ENCODE data around the gene FNTB. TPM values are rescaled to one million over a fixed set of nuclear protein-coding genes. Genes with fewer than 3 reads are reported as not detected.

Gene FNTB
- total RNA-seq, 2 donors from 2014 or later = 12.1 to 20.7 TPM

DNA sequence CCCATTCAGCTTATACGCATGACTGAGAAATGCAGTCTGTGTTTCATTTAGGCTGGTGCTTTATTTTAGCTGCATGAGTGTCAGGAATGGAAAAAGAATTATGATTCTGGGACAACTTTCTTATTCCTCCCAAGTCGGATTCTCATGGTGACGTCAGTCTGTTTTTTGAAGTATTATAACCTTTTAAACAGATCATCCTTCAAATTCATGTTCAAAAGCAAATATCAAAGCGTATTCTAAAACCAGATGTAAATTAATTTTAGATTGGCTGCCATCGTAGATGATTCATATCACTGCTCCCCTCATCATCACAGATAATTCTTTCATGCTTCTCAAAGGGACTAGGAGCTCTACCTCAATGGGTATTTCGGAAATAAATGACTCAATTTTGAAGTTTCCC is 15.0 kb downstream of the FNTB start:
- H3K36me3 ChIP-seq = no peaks in the 10 kb centered on the region
- no peak overlapping the region for H3K4me3 ChIP-seq
- no peak overlapping the region for H3K9ac ChIP-seq (ENCODE audit: low read depth in 2 of 2, low read length in 2 of 2)
- TF ChIP-seq, protein P1, sequence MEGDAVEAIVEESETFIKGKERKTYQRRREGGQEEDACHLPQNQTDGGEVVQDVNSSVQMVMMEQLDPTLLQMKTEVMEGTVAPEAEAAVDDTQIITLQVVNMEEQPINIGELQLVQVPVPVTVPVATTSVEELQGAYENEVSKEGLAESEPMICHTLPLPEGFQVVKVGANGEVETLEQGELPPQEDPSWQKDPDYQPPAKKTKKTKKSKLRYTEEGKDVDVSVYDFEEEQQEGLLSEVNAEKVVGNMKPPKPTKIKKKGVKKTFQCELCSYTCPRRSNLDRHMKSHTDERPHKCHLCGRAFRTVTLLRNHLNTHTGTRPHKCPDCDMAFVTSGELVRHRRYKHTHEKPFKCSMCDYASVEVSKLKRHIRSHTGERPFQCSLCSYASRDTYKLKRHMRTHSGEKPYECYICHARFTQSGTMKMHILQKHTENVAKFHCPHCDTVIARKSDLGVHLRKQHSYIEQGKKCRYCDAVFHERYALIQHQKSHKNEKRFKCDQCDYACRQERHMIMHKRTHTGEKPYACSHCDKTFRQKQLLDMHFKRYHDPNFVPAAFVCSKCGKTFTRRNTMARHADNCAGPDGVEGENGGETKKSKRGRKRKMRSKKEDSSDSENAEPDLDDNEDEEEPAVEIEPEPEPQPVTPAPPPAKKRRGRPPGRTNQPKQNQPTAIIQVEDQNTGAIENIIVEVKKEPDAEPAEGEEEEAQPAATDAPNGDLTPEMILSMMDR (IDR thresholded peaks at IDR 0.05) = no peak
- intact Hi-C loops (cut with DNase I) = no loop called here
- DNase-seq = no peak
- no peaks in the 10 kb centered on the region for H3K9me3 ChIP-seq
- H3K27me3 ChIP-seq = no peaks in the 10 kb centered on the region
- no peaks in the 10 kb centered on the region for H3K4me1 ChIP-seq
- H3K27ac ChIP-seq = no peak overlapping the region

DNA sequence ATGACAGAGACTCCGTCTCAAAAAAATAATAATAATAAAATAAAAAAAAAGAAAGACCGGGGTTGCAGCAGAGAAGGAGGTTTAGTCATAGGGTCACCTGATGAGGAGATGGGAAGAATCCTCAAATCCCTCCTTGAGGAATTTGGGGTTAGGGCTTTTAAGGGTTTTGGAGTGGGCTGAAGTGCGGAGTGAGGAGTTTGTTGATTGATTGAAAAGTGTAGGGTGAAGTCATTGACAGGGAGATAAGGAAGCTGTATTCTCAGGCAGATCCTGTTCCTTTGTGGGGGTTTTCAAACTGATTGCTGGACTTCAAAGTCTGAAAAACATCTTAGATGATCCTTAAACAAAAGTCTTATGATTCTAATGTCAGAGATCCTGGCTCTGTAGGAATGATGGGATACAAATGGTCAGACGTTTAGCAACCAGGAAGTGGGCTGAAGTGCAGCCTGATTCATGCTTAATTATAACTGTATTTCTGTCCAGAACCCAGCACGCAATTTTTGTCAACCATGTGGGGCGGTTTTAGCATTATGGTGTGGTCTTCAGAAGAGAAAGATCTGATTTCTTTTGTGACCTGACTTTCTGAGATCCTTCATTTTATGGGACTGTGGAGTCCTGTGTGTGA is 16.0 kb downstream of the FNTB start:
- intact Hi-C loops (cut with DNase I) = no loop called here
- no peak for DNase-seq
- no peaks in the 10 kb centered on the region for H3K9me3 ChIP-seq
- no peaks in the 10 kb centered on the region for H3K27me3 ChIP-seq
- no peaks in the 10 kb centered on the region for H3K4me1 ChIP-seq
- TF ChIP-seq, protein P1 (IDR thresholded peaks at IDR 0.05) = no peak
- H3K27ac ChIP-seq = no peak overlapping the region
- no peak overlapping the region for H3K9ac ChIP-seq (ENCODE audit: low read depth in 2 of 2, low read length in 2 of 2)
- H3K36me3 ChIP-seq = no peaks in the 10 kb centered on the region
- H3K4me3 ChIP-seq = no peak overlapping the region

DNA sequence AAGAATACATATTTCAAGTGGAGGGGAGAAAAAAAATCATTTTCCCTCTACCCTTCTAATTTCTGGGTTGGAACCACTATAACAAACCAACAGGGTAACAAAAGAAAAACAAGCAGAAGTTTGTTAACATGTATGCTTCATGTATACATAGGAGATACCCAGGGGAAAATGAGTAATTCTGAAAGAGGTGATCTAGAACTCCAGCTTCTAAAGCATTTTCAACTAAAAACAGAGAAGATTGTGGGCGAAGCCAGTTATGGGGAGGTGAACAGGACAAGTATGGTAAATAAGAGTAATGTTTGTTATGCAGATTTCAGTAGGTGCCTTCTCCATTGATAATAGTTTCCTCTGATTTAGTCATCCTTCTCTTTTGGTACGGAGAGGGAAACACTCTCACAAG is 16.7 kb downstream of the FNTB start:
- no peak overlapping the region for H3K4me3 ChIP-seq
- TF ChIP-seq, protein P1 (IDR thresholded peaks at IDR 0.05) = no peak
- no peaks in the 10 kb centered on the region for H3K27me3 ChIP-seq
- DNase-seq = no peak
- H3K36me3 ChIP-seq = no peaks in the 10 kb centered on the region
- intact Hi-C loops (cut with DNase I) = no loop called here
- no peaks in the 10 kb centered on the region for H3K9me3 ChIP-seq
- H3K27ac ChIP-seq = no peak overlapping the region
- H3K9ac ChIP-seq (ENCODE audit: low read depth in 2 of 2, low read length in 2 of 2) = no peak overlapping the region
- H3K4me1 ChIP-seq = no peaks in the 10 kb centered on the region

DNA sequence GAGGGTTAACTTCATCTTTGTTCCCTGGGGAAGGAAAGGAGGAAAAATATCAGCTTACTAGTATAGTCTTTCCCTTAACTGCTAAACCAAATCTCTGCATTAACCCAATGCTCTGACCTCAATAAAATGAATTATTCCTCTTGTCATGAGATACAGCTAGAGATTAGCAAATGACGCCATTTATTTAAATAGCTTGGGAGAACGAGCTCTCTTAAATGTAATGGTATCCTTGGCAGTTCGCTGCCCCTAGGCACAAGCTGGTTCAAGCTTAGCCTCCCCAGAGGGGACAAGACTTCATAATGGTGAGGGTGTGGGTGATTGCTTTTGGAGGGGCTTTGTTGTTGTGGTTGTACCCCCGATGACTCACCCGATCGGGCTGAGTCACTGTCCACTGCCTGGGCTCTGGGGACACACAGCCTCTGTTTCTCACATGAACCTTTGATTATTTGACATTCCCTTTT is 19.6 kb downstream of the FNTB start:
- H3K27ac ChIP-seq = no peak overlapping the region
- H3K9me3 ChIP-seq = no peaks in the 10 kb centered on the region
- DNase-seq = no peak
- no peaks in the 10 kb centered on the region for H3K27me3 ChIP-seq
- TF ChIP-seq, protein P1 (IDR thresholded peaks at IDR 0.05) = no peak
- H3K4me3 ChIP-seq = no peak overlapping the region
- no peaks in the 10 kb centered on the region for H3K4me1 ChIP-seq
- no peaks in the 10 kb centered on the region for H3K36me3 ChIP-seq
- intact Hi-C loops (cut with DNase I) = no loop called here
- no peak overlapping the region for H3K9ac ChIP-seq (ENCODE audit: low read depth in 2 of 2, low read length in 2 of 2)

DNA sequence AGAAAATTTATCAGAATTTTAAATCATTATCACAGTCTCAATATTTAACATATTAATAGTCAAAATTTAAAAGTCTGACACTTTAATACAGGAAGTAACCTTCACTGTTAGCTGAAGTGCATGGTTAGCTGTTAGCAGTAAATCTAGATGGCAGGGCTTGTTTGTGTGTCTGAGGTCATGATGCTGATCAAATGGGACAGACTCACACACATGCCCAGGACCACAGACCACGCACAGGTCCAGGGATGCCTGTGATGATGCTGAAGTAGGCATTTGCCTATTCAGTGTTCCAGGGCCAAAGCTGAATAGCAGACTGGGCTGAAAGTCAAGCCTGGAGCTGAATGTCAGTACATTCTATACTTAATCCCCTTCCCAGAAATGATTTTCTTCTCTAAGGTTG is 20.5 kb downstream of the FNTB start:
- Histone ChIP-seq H3K4me1 (no peaks in the 10 kb centered on the region), H3K9ac (ENCODE audit: low read depth in 2 of 2, low read length in 2 of 2) (no peak overlapping the region), H3K27ac (no peak overlapping the region), H3K27me3 (no peaks in the 10 kb centered on the region), H3K36me3 (no peaks in the 10 kb centered on the region), H3K9me3 (no peaks in the 10 kb centered on the region), H3K4me3 (no peak overlapping the region)
- no peak for DNase-seq
- TF ChIP-seq, protein P1 (IDR thresholded peaks at IDR 0.05) = no peak
- intact Hi-C loops (cut with DNase I) = no loop called here

Measured in colonic mucosa (tissue), 4 donors.